ENCODE data around the gene GLYR1. TPM values are rescaled to one million over a fixed set of nuclear protein-coding genes. Genes with fewer than 3 reads are reported as not detected.

The GLYR1 gene
- total and polyA plus RNA-seq, 2 of the 4 experiments (the other 2 are of a cell fraction): 26.0 to 54.2 TPM

- no peak overlapping the region for H4K5ac ChIP-seq (ENCODE audit: low read depth, low read length)
- BruUV-seq (replicated peaks): no TSS peak
- no peak overlapping the region for H3K4me3 ChIP-seq (ENCODE audit: insufficient read depth, low read depth, low read length)
- H3K18ac ChIP-seq (ENCODE audit: low read depth, low read length): no peak overlapping the region
- no peak overlapping the region for H3K14ac ChIP-seq (replicated peaks; ENCODE audit: low read depth, low read length)
- 91% methylated on average over 4 of the region's 13 CpGs; no CpG with 5 or more reads in 1 of the 2 experiments for WGBS, 2 experiments (ENCODE audit: extremely low coverage in 2 of 2, insufficient read length in 1 of 2)
- no peaks in the 10 kb centered on the region for H3K4me1 ChIP-seq (ENCODE audit: control insufficient read depth, insufficient read depth, low read length)
- H3K79me1 ChIP-seq (ENCODE audit: low read depth in 1 of 2, low read length in 2 of 2): peaks cover 42 to 62% of the 10 kb centered on the region in 2 experiments
- no peaks in the 10 kb centered on the region for H3K9me1 ChIP-seq (ENCODE audit: insufficient read depth, low read length)
- H3K36me3 ChIP-seq (ENCODE audit: control insufficient read depth, insufficient read depth, low read length): peaks cover 59% of the 10 kb centered on the region
- no peaks in the 10 kb centered on the region for H3K27me3 ChIP-seq (ENCODE audit: control insufficient read depth, insufficient read depth, low read length)
- DNase-seq: no peak
- no peak overlapping the region for H3K56ac ChIP-seq (ENCODE audit: extremely low read depth, insufficient read depth, low read length)
- no peak overlapping the region for H2AK5ac ChIP-seq (ENCODE audit: low read depth, low read length)
- no peak overlapping the region for H3K9ac ChIP-seq (ENCODE audit: low read depth, low read length)
- H2BK20ac ChIP-seq (ENCODE audit: low read depth, low read length): no peak overlapping the region
- peaks cover 25% of the 10 kb centered on the region for H4K20me1 ChIP-seq (ENCODE audit: insufficient read depth, low read length)
- ChIA-PET CTCF (no interaction called here), POLR2A (ENCODE audit: unreplicated experiment) (no interaction called here)
- H2BK5ac ChIP-seq (ENCODE audit: low read depth, low read length, poor library complexity, severe bottlenecking): no peak overlapping the region
- H2BK120ac ChIP-seq (ENCODE audit: low read depth, low read length): no peak overlapping the region
- dilution Hi-C loops (cut with HindIII; ENCODE audit: low sequenced_read_pairs, unreplicated experiment) (no loop called here), intact Hi-C loops (cut with micrococcal nuclease) (no loop called here), in situ Hi-C loops (cut with MboI; ENCODE audit: low sequenced_read_pairs) (no loop called here)
- no peak overlapping the region for H3K23ac ChIP-seq (ENCODE audit: low read depth, low read length)
- H2AFZ ChIP-seq (replicated peaks; ENCODE audit: low read length, poor library complexity): no peak overlapping the region
- H4K8ac ChIP-seq (ENCODE audit: low read depth in 2 of 2, low read length in 2 of 2): no peak overlapping the region
- H3K27ac ChIP-seq (ENCODE audit: insufficient read depth, low read length): no peak overlapping the region
- no peak for ATAC-seq (ENCODE audit: low read depth)
- H3K4ac ChIP-seq (ENCODE audit: low read depth, low read length): no peak overlapping the region
- no peaks in the 10 kb centered on the region for H3K9me3 ChIP-seq (ENCODE audit: control insufficient read depth, insufficient read depth, low read length)
- no peak overlapping the region for H4K91ac ChIP-seq (ENCODE audit: insufficient read depth, low read depth, low read length)
- no peak overlapping the region for H2BK15ac ChIP-seq (ENCODE audit: low read depth, low read length)
- peak overlapping the region; percentile 3 for H2AK9ac ChIP-seq (replicated peaks; ENCODE audit: low read depth, low read length, poor library complexity)
- TF ChIP-seq NFE2L2 (IDR thresholded peaks at IDR 0.05; ENCODE audit: low read depth, low read length) (no peak), ELK1 (IDR thresholded peaks at IDR 0.05; ENCODE audit: borderline replicate concordance, low read depth, low read length) (no peak), CEBPB (IDR thresholded peaks at IDR 0.05; ENCODE audit: low read depth, low read length) (no peak), MXI1 (IDR thresholded peaks at IDR 0.05; ENCODE audit: borderline replicate concordance, low read depth, low read length) (no peak), RAD21 (IDR thresholded peaks at IDR 0.05; ENCODE audit: low read length) (no peak), MAFK (IDR thresholded peaks at IDR 0.05; ENCODE audit: low read depth, low read length) (no peak), CHD1 (IDR thresholded peaks at IDR 0.05; ENCODE audit: low read depth, low read length) (no peak), FOS (IDR thresholded peaks at IDR 0.05; ENCODE audit: low read depth, low read length) (no peak), CTCF (conservative IDR thresholded peaks at IDR 0.05; ENCODE audit: low read depth, low read length) (no peak), MAZ (IDR thresholded peaks at IDR 0.05; ENCODE audit: borderline replicate concordance, low read depth, low read length) (no peak), POLR2A (IDR thresholded peaks at IDR 0.05; ENCODE audit: low read depth, low read length) (no peak), USF2 (IDR thresholded peaks at IDR 0.05; ENCODE audit: low read depth, low read length) (no peak), BHLHE40 (IDR thresholded peaks at IDR 0.05; ENCODE audit: low read depth, low read length) (no peak), RFX5 (IDR thresholded peaks at IDR 0.05; ENCODE audit: low read depth, low read length) (no peak), SMC3 (IDR thresholded peaks at IDR 0.05; ENCODE audit: low read depth, low read length) (no peak), RCOR1 (IDR thresholded peaks at IDR 0.05; ENCODE audit: insufficient replicate concordance, low read length) (no peak)
- H3K4me2 ChIP-seq (ENCODE audit: low read depth, low read length): no peak overlapping the region
These were observed 9.2 kb downstream of the GLYR1 start for GRCh38 chr16:4837733-4838501.
